Fibroblast of upper back skin (primary cell): ENCODE measurements around the gene NKAIN4.
"Not testable (repeated sequence)": the region's sequence is repeated elsewhere in the genome, so short reads cannot be mapped to it uniquely, and the experiment has no call there.

ENCODE experiments used
- DNase-seq: peaks from one replicate; pipeline ENCODE4 v3.0.0-alpha.2; 2013

The NKAIN4 gene

GRCh38 chr20:63255931-63256704 lies 1.9 kb upstream of the NKAIN4 start:
- no peak for DNase-seq

- no peak for DNase-seq
Observed at GRCh38 chr20:63254606-63255384, 532 bp upstream of the NKAIN4 start.

GRCh38 chr20:63253438-63254231 lies 628 bp downstream of the NKAIN4 start:
- DNase-seq = no peak

GRCh38 chr20:63253065-63253437 lies 1.2 kb downstream of the NKAIN4 start:
- no peak for DNase-seq

- no peak for DNase-seq
Observed at GRCh38 chr20:63252284-63252711, 2.0 kb downstream of the NKAIN4 start.

- DNase-seq = not testable (repeated sequence)
Observed at GRCh38 chr20:63251350-63251749, 2.9 kb downstream of the NKAIN4 start.

- no peak for DNase-seq
Observed at GRCh38 chr20:63249891-63250290, 4.4 kb downstream of the NKAIN4 start.

GRCh38 chr20:63248835-63249591 lies 5.2 kb downstream of the NKAIN4 start:
- no peak for DNase-seq

GRCh38 chr20:63247671-63248228 lies 6.5 kb downstream of the NKAIN4 start:
- no peak for DNase-seq

GRCh38 chr20:63246490-63247288 lies 7.6 kb downstream of the NKAIN4 start:
- no peak for DNase-seq

- no peak for DNase-seq
Observed at GRCh38 chr20:63244468-63244867, 9.8 kb downstream of the NKAIN4 start.

- DNase-seq = no peak
Observed at GRCh38 chr20:63243604-63244247, 10.5 kb downstream of the NKAIN4 start.

- DNase-seq = no peak
Observed at GRCh38 chr20:63242736-63243135, 11.5 kb downstream of the NKAIN4 start.

- no peak for DNase-seq
Observed at GRCh38 chr20:63241272-63241671, 13.0 kb downstream of the NKAIN4 start.

- no peak for DNase-seq
Observed at GRCh38 chr20:63240004-63240403, 14.3 kb downstream of the NKAIN4 start.

GRCh38 chr20:63239431-63239830 lies 14.8 kb downstream of the NKAIN4 start:
- no peak for DNase-seq

GRCh38 chr20:63238514-63239125 lies 15.6 kb downstream of the NKAIN4 start:
- DNase-seq = no peak

- DNase-seq = no peak
Observed at GRCh38 chr20:63238031-63238430, 16.2 kb downstream of the NKAIN4 start.

GRCh38 chr20:63236116-63236837 lies 18.0 kb downstream of the NKAIN4 start:
- no peak for DNase-seq
